ENCODE data around the gene RASA3.

GRCh38 chr13:113992276-113993005, 140.0 kb downstream of the RASA3 start:
- TF ChIP-seq, protein P1, sequence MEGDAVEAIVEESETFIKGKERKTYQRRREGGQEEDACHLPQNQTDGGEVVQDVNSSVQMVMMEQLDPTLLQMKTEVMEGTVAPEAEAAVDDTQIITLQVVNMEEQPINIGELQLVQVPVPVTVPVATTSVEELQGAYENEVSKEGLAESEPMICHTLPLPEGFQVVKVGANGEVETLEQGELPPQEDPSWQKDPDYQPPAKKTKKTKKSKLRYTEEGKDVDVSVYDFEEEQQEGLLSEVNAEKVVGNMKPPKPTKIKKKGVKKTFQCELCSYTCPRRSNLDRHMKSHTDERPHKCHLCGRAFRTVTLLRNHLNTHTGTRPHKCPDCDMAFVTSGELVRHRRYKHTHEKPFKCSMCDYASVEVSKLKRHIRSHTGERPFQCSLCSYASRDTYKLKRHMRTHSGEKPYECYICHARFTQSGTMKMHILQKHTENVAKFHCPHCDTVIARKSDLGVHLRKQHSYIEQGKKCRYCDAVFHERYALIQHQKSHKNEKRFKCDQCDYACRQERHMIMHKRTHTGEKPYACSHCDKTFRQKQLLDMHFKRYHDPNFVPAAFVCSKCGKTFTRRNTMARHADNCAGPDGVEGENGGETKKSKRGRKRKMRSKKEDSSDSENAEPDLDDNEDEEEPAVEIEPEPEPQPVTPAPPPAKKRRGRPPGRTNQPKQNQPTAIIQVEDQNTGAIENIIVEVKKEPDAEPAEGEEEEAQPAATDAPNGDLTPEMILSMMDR (IDR thresholded peaks at IDR 0.05), result no peak
- TF ChIP-seq POLR2AphosphoS5 (IDR thresholded peaks at IDR 0.05) (no peak), POLR2A (IDR thresholded peaks at IDR 0.05) (no peak), EP300 (IDR thresholded peaks at IDR 0.05) (no peak)

Measured in sigmoid colon (tissue), 4 donors.